GM18951 (cell line): Measurements from ENCODE around the gene PARM1.

Experiments
- POLR2A ChIP-seq: IDR thresholded peaks from 4 replicates; pipeline ENCODE4 v1.6.1; 2011; ENCODE audit warnings: mild to moderate bottlenecking; ENCODE audit not compliant: insufficient read length, insufficient read depth; ENCODE audit errors: extremely low read depth
- in situ Hi-C: fragments of 300-500 bp; cut with MboI; formaldehyde crosslinking; loops from one replicate; pipeline ENCODE4 v1.12.0; 2022; ENCODE audit warnings: low sequenced_read_pairs, mixed read lengths, inconsistent platforms; ENCODE audit not compliant: unreplicated experiment

PARM1 gene

DNA sequence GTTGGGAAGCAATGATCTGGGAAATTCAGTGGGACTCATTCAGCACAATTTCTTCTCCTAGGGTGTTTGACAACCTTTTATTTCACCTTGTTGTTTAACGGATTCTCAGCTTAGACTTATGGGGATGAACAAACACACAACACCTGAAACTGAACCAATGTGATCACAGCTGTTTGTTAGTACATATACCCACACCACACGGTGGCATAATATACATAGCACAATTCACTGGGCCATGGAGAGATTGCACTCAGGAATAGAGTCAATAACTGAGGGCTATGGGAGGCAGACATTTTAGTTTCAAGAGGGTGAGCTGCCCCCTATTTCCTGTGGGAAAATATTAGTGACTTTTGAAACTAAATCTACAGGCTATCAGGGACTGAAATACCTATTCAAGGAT, 148.0 kb downstream of the PARM1 start:
- in situ Hi-C loops = no loop called here
- TF ChIP-seq POLR2A = no peak

DNA sequence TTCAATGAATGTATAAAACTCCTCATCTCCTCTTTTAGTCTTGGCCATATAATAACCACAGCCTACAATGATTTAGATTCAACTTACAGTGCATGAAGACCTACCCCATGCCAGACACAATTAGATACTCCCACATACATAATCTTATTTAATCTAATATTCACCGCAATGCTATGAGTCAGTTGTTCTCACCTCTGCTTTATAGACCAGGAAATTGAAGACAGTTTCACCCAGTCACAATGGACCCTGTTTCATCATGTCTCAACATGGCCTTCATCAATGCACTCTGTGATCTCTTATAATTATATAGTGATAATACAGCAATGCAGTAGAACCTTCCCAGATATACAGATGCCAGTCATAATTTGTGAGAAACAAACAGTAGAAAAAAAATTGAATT, 148.6 kb downstream of the PARM1 start:
- in situ Hi-C loops = no loop called here

DNA sequence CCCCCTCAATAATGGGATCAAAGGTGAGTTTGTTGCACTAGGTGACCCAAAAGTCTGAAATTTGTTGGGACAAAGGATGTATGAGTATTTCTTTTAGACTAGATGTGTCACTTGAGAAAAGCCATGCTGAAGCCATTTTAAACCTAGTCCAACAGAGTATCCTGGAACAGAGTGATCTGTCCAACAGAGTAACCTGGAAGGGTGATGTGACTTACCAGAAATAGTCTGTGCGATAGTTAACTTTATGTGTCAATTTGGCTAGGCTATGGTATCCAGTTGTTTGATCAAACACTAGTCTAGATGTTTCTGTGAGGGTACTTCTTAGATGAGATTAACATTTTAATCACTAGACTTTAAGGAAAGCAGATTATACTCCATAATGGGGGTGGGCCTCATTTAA, 154.5 kb downstream of the PARM1 start:
- TF ChIP-seq POLR2A = no peak

More for the DNA sequence above, 148.6 kb downstream of the PARM1 start:
- TF ChIP-seq POLR2A = no peak

DNA sequence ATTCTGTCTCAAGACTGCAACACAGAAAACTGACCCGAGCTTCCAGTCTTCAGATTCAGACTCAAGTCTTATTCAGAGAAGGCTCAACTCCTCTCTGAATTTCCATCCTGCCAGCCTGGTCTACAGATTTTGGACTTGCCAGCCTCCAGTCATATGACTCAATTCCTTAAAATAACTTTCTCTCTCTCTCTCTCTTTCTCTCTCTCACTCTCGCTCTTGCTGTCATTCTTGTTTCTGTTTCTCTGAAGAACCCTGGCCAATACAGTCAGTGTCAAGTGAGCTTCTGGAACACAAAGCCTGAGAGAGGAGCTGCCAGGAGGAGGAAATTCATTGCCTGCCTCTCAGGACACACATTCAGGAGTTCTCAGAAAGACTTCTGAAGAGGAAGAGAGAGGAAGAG, 154.9 kb downstream of the PARM1 start:
- in situ Hi-C loops = no loop called here

More for the DNA sequence above, 154.5 kb downstream of the PARM1 start:
- in situ Hi-C loops = no loop called here

DNA sequence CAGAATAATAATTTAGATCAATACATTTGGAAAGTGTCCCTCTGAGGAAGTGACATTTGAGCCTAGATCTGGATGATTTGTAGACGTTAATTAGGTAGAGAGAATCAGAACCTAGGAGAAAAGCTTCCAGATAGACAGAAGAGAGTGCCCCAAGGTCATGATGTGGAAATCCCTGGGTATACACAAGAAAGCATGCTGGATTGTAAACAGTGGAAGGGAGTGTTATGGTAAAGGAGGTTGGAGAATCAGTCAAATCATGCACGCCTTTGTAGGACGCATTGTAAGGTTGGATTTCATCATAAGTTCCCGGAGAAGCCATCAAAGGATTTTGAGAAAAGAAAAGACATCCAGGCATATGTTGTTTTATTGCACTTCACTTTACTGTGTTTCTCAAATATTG, 156.3 kb downstream of the PARM1 start:
- in situ Hi-C loops = no loop called here
- no peak for TF ChIP-seq POLR2A

More for the DNA sequence above, 154.9 kb downstream of the PARM1 start:
- TF ChIP-seq POLR2A = no peak

DNA sequence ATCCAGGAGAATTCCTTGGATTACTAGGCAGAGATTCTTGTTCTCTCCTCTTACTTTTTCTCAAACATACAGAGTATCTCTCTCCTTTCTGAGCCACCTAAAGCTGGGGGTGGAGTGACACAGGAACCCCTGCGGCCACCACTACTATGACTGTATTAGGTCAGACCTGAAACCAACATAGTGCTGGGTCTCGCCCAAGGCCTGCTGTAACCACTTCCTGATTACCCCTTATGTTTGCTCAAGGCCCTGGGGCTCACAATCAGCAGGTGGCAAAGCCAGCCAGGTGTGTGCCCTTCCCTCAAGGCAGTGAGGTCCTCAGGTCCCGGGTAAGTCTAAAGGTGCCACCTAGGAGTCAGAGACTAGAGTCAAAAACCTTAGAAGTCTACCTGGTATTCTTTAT, 166.4 kb downstream of the PARM1 start:
- no peak for TF ChIP-seq POLR2A
- in situ Hi-C loops = no loop called here
